Activated CD8-positive, alpha-beta memory T cell treated with anti-CD3 and anti-CD28 coated beads for 4 hours (primary cell): ENCODE data around the gene PLA2R1.

Source experiments
- DNase-seq, 2 donors: peaks; one replicate each; pipeline ENCODE4 v3.0.0-alpha.2; 2020; ENCODE audit warnings: low read depth in 2 of 2

PLA2R1 gene

GRCh38 chr2:160033732-160034392, 28.6 kb downstream of the PLA2R1 start:
- no peak for DNase-seq

- no peak for DNase-seq
These were observed 33.2 kb downstream of the PLA2R1 start for GRCh38 chr2:160029270-160029628.

GRCh38 chr2:160028431-160029269, 33.8 kb downstream of the PLA2R1 start:
- DNase-seq, result no peak

GRCh38 chr2:160022162-160022561, 40.3 kb downstream of the PLA2R1 start:
- DNase-seq, result no peak

- DNase-seq, result no peak
These were observed 42.9 kb downstream of the PLA2R1 start for GRCh38 chr2:160019374-160020090.

GRCh38 chr2:160015746-160016145, 46.7 kb downstream of the PLA2R1 start:
- DNase-seq, result no peak

GRCh38 chr2:160014227-160014626, 48.2 kb downstream of the PLA2R1 start:
- no peak for DNase-seq

- no peak for DNase-seq
These were observed 51.9 kb downstream of the PLA2R1 start for GRCh38 chr2:160010361-160011145.

GRCh38 chr2:160007111-160007510, 55.3 kb downstream of the PLA2R1 start:
- no peak for DNase-seq

- DNase-seq, result no peak
These were observed 55.9 kb downstream of the PLA2R1 start for GRCh38 chr2:160006475-160006874.

GRCh38 chr2:160005908-160006307, 56.5 kb downstream of the PLA2R1 start:
- DNase-seq, result no peak

- no peak for DNase-seq
These were observed 56.9 kb downstream of the PLA2R1 start for GRCh38 chr2:160005476-160005875.

GRCh38 chr2:159998961-159999360, 63.5 kb downstream of the PLA2R1 start:
- DNase-seq, result no peak

- no peak for DNase-seq
These were observed 64.2 kb downstream of the PLA2R1 start for GRCh38 chr2:159998243-159998642.

- DNase-seq, result no peak
These were observed 65.4 kb downstream of the PLA2R1 start for GRCh38 chr2:159996792-159997546.

GRCh38 chr2:159995038-159995437, 67.4 kb downstream of the PLA2R1 start:
- DNase-seq, result no peak

GRCh38 chr2:159989249-159989648, 73.2 kb downstream of the PLA2R1 start:
- DNase-seq, result no peak

GRCh38 chr2:159988412-159988970, 73.9 kb downstream of the PLA2R1 start:
- DNase-seq, result no peak

GRCh38 chr2:159987181-159987580, 75.2 kb downstream of the PLA2R1 start:
- DNase-seq, result no peak

- no peak for DNase-seq
These were observed 76.8 kb downstream of the PLA2R1 start for GRCh38 chr2:159985656-159986055.

- no peak for DNase-seq
These were observed 78.4 kb downstream of the PLA2R1 start for GRCh38 chr2:159984034-159984433.
